ENCODE data around the gene CTBP2.

- TF ChIP-seq POLR2A (IDR thresholded peaks at IDR 0.05), result no peak
- TF ChIP-seq, protein P1, sequence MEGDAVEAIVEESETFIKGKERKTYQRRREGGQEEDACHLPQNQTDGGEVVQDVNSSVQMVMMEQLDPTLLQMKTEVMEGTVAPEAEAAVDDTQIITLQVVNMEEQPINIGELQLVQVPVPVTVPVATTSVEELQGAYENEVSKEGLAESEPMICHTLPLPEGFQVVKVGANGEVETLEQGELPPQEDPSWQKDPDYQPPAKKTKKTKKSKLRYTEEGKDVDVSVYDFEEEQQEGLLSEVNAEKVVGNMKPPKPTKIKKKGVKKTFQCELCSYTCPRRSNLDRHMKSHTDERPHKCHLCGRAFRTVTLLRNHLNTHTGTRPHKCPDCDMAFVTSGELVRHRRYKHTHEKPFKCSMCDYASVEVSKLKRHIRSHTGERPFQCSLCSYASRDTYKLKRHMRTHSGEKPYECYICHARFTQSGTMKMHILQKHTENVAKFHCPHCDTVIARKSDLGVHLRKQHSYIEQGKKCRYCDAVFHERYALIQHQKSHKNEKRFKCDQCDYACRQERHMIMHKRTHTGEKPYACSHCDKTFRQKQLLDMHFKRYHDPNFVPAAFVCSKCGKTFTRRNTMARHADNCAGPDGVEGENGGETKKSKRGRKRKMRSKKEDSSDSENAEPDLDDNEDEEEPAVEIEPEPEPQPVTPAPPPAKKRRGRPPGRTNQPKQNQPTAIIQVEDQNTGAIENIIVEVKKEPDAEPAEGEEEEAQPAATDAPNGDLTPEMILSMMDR (IDR thresholded peaks at IDR 0.05), result no peak
These were observed 97.0 kb downstream of the CTBP2 start for GRCh38 chr10:125063256-125063925.
